GM20000 (cell line): Measurements from ENCODE around the gene LHFPL4.

Experiments
- DNase-seq: peaks from one replicate; pipeline ENCODE4 v3.0.0; 2012; ENCODE audit warnings: low spot score
- CTCF ChIP-seq: IDR thresholded peaks from 2 replicates; pipeline ENCODE4 v1.5.1; 2012; ENCODE audit warnings: mild to moderate bottlenecking, control low read depth; ENCODE audit errors: extremely low read depth, missing control alignments

LHFPL4 gene

GRCh38 chr3:9503283-9503682, 50.3 kb downstream of the LHFPL4 start:
- DNase-seq: peak; percentile 81
- peak; percentile 86 for TF ChIP-seq CTCF

GRCh38 chr3:9501226-9501625, 52.4 kb downstream of the LHFPL4 start:
- TF ChIP-seq CTCF: no peak
- DNase-seq: no peak

GRCh38 chr3:9500108-9501050, 53.2 kb downstream of the LHFPL4 start:
- peak; percentile 65 for TF ChIP-seq CTCF
- peak; percentile 76 for DNase-seq

- DNase-seq: no peak
- TF ChIP-seq CTCF: no peak
These were observed 54.0 kb downstream of the LHFPL4 start for GRCh38 chr3:9499455-9500107.

GRCh38 chr3:9498781-9499180, 54.8 kb downstream of the LHFPL4 start:
- DNase-seq: no peak
- TF ChIP-seq CTCF: no peak

- TF ChIP-seq CTCF: no peak
- DNase-seq: no peak
These were observed 55.6 kb downstream of the LHFPL4 start for GRCh38 chr3:9497821-9498565.
